H1 (cell line): Measurements from ENCODE around the gene RMDN3. TPM values are rescaled to one million over a fixed set of nuclear protein-coding genes. Genes with fewer than 3 reads are reported as not detected.

ENCODE experiments used
- CTCF ChIA-PET: fragments of 300-600 bp; sonication (Branson Sonifier 250); formaldehyde crosslinking; loops from one replicate; lab custom pipeline; 2021; ENCODE audit not compliant: partially characterized antibody; lab: Charles Lee
- POLR2A ChIA-PET: fragments of 300-600 bp; sonication (Branson Sonifier 250); formaldehyde crosslinking; loops from one replicate; lab custom pipeline; 2021; ENCODE audit warnings: inconsistent platforms; ENCODE audit not compliant: partially characterized antibody; lab: Charles Lee
- DNase-seq, 2 experiments: peaks; one replicate each; pipeline versions ENCODE4 v3.0.0 to v3.0.0-alpha.2; 2010 to 2022; ENCODE audit warnings: low spot score in 2 of 2, low read depth in 1 of 2, mixed read lengths in 1 of 2
- FAIRE-seq: peaks from 2 replicates; lab custom pipeline; 2011; peaks lifted over from hg19 to GRCh38; lab: Jason Lieb, UNC
- H2AFZ ChIP-seq: 2 replicates; pipeline ENCODE4 v1.8.1; 2012; ENCODE audit warnings: low read length, inconsistent platforms
- H2AK5ac ChIP-seq: 2 replicates; pipeline ENCODE4 v1.6.1; 2013; ENCODE audit warnings: low read depth, low read length
- H2BK120ac ChIP-seq: replicated peaks from 2 replicates; pipeline ENCODE3; 2013; ENCODE audit warnings: low read depth, low read length, inconsistent platforms
- H2BK12ac ChIP-seq: 2 replicates; pipeline ENCODE4 v1.6.1; 2013; ENCODE audit warnings: low read depth, low read length
- H2BK15ac ChIP-seq: 2 replicates; pipeline ENCODE4 v1.6.1; 2013; ENCODE audit warnings: low read length
- H2BK20ac ChIP-seq: 2 replicates; pipeline ENCODE4 v1.6.1; 2013; ENCODE audit warnings: low read length
- H2BK5ac ChIP-seq: 2 replicates; pipeline ENCODE4 v1.6.1; 2013; ENCODE audit warnings: low read depth, low read length
- H3K14ac ChIP-seq: 2 replicates; pipeline ENCODE4 v1.6.1; 2013; ENCODE audit warnings: inconsistent platforms; ENCODE audit not compliant: insufficient read length
- H3K18ac ChIP-seq: 2 replicates; pipeline ENCODE4 v1.6.1; 2013; ENCODE audit warnings: low read length; ENCODE audit errors: extremely low read depth
- H3K23ac ChIP-seq: 2 replicates; pipeline ENCODE4 v1.6.1; 2013; ENCODE audit warnings: inconsistent platforms; ENCODE audit not compliant: insufficient read length
- H3K23me2 ChIP-seq: 2 replicates; pipeline ENCODE4 v1.6.1; 2013; ENCODE audit warnings: low read depth, low read length
- H3K27ac ChIP-seq: 2 replicates; pipeline ENCODE4 v1.6.1; 2011; ENCODE audit warnings: low read depth, low read length, inconsistent platforms
- H3K27me3 ChIP-seq, 4 experiments: replicated peaks in 1 of 4; 1 replicate in 1 of 4; 2 replicates in 3 of 4; pipeline versions ENCODE4 v1.6.1 to v1.8.1; 2011 to 2013; ENCODE audit warnings: low read length in 3 of 4, mild to moderate bottlenecking in 3 of 4, inconsistent platforms in 2 of 4, mixed read lengths in 2 of 4, moderate library complexity in 1 of 4; ENCODE audit not compliant: control insufficient read depth in 3 of 4, insufficient read depth in 3 of 4; ENCODE audit errors: extremely low read depth in 1 of 4
- H3K36me3 ChIP-seq, 4 experiments: 2 replicates each; pipeline versions ENCODE4 v1.6.1 to v1.8.1; 2011 to 2013; ENCODE audit warnings: mild to moderate bottlenecking in 4 of 4, low read length in 3 of 4, moderate library complexity in 2 of 4, control low read depth in 1 of 4, inconsistent platforms in 1 of 4; ENCODE audit not compliant: insufficient read depth in 4 of 4, control insufficient read depth in 2 of 4
- H3K4ac ChIP-seq: replicated peaks from 2 replicates; pipeline ENCODE3; 2013; ENCODE audit warnings: low read length, low read depth, mixed read lengths, inconsistent platforms; ENCODE audit not compliant: insufficient read length
- H3K4me1 ChIP-seq, 4 experiments: replicated peaks in 1 of 4; 1 replicate in 1 of 4; 2 replicates in 3 of 4; pipeline versions ENCODE4 v1.6.1 to v1.8.1; 2011 to 2013; ENCODE audit warnings: low read length in 3 of 4, inconsistent platforms in 2 of 4, mixed read lengths in 1 of 4; ENCODE audit not compliant: insufficient read depth in 4 of 4, control insufficient read depth in 3 of 4
- H3K4me2 ChIP-seq, 2 experiments: 2 replicates each; pipeline versions ENCODE4 v1.6.1 to v1.8.1; 2011 to 2013; ENCODE audit warnings: low read depth in 2 of 2, low read length in 2 of 2, control low read depth in 1 of 2, inconsistent platforms in 1 of 2, mild to moderate bottlenecking in 1 of 2; ENCODE audit not compliant: insufficient read depth in 1 of 2
- H3K4me3 ChIP-seq, 4 experiments: fragments of 200-600, 300-600 bp in 1 of 4; sonication (generic), shearing (Covaris generic), sonication (Bioruptor Twin) in 1 of 4; 2 replicates each; pipeline versions ENCODE4 v1.5.1 to v1.8.1; 2011 to 2016; ENCODE audit warnings: low read length in 4 of 4, low read depth in 3 of 4, control low read depth in 2 of 4, inconsistent platforms in 2 of 4, mild to moderate bottlenecking in 2 of 4, mixed read lengths in 1 of 4, moderate library complexity in 1 of 4; ENCODE audit not compliant: insufficient read depth in 2 of 4; ENCODE audit errors: extremely low read depth in 1 of 4
- H3K56ac ChIP-seq: replicated peaks from 2 replicates; pipeline ENCODE3; 2013; ENCODE audit warnings: low read depth, mild to moderate bottlenecking, mixed read lengths, low read length, inconsistent platforms; ENCODE audit not compliant: insufficient read length
- H3K79me1 ChIP-seq: 2 replicates; pipeline ENCODE4 v1.6.1; 2013; ENCODE audit warnings: low read depth, low read length, control low read depth
- H3K79me2 ChIP-seq, 2 experiments: 2 replicates each; pipeline versions ENCODE4 v1.6.1 to v1.8.1; 2012 to 2013; ENCODE audit warnings: low read length in 2 of 2, mild to moderate bottlenecking in 2 of 2, inconsistent platforms in 1 of 2; ENCODE audit not compliant: insufficient read depth in 2 of 2, control insufficient read depth in 1 of 2
- H3K9ac ChIP-seq, 4 experiments: replicated peaks in 1 of 4; 1 replicate in 1 of 4; 2 replicates in 3 of 4; pipeline versions ENCODE4 v1.6.1 to v1.8.1; 2011 to 2013; ENCODE audit warnings: low read depth in 3 of 4, low read length in 3 of 4, control low read depth in 2 of 4, mild to moderate bottlenecking in 2 of 4, moderate library complexity in 2 of 4, inconsistent platforms in 1 of 4; ENCODE audit errors: extremely low read depth in 1 of 4
- H3K9me3 ChIP-seq, 2 experiments: 2 replicates each; pipeline versions ENCODE4 v1.6.1 to v1.8.1; 2012 to 2013; ENCODE audit warnings: mild to moderate bottlenecking in 2 of 2, moderate library complexity in 2 of 2, control low read depth in 1 of 2, inconsistent platforms in 1 of 2, low read depth in 1 of 2, low read length in 1 of 2, mixed read lengths in 1 of 2; ENCODE audit not compliant: insufficient read depth in 2 of 2
- H4K20me1 ChIP-seq, 2 experiments: replicated peaks in 1 of 2; 2 replicates each; pipeline versions ENCODE3 to v1.8.1; 2011 to 2013; ENCODE audit warnings: inconsistent platforms in 2 of 2, low read length in 2 of 2, mild to moderate bottlenecking in 1 of 2; ENCODE audit not compliant: insufficient read depth in 2 of 2, control insufficient read depth in 1 of 2
- H4K5ac ChIP-seq: 2 replicates; pipeline ENCODE4 v1.6.1; 2013; ENCODE audit warnings: low read length, low read depth, mixed read lengths, inconsistent platforms; ENCODE audit not compliant: insufficient read length
- H4K8ac ChIP-seq: 2 replicates; pipeline ENCODE4 v1.8.0; 2013; ENCODE audit warnings: mild to moderate bottlenecking, moderate library complexity, low read length, inconsistent platforms; ENCODE audit not compliant: insufficient read depth; ENCODE audit errors: extremely low read depth
- H4K91ac ChIP-seq: replicated peaks from 2 replicates; pipeline ENCODE3; 2013; ENCODE audit warnings: low read length, mixed read lengths, inconsistent platforms; ENCODE audit not compliant: insufficient read length
- ASH2L ChIP-seq: fragments of 200-600, 300-600 bp; sonication (generic); IDR thresholded peaks from one replicate; pipeline ENCODE4 v1.7.1; 2017; ENCODE audit warnings: low read length
- BCL11A ChIP-seq, 2 experiments: IDR thresholded peaks; one replicate each; pipeline ENCODE4 v1.6.1; 2011; ENCODE audit warnings: low read depth in 2 of 2, low read length in 2 of 2, mild to moderate bottlenecking in 2 of 2
- CHD1 ChIP-seq: IDR thresholded peaks from 2 replicates; pipeline ENCODE4 v1.6.1; 2012; ENCODE audit warnings: low read depth, low read length, improper control_type of control experiment
- CHD2 ChIP-seq: IDR thresholded peaks from 2 replicates; pipeline ENCODE4 v1.6.1; 2012; ENCODE audit warnings: low read length, improper control_type of control experiment
- HDAC2 ChIP-seq, 2 experiments: fragments of 300-600 bp in 1 of 2; sonication (generic) in 1 of 2; IDR thresholded peaks; 2 replicates each; pipeline ENCODE4 v1.6.1; 2011 to 2012; ENCODE audit warnings: low read depth in 2 of 2, low read length in 2 of 2, mild to moderate bottlenecking in 2 of 2, moderate library complexity in 2 of 2, borderline replicate concordance in 1 of 2, inconsistent platforms in 1 of 2
- HDAC6 ChIP-seq: IDR thresholded peaks from one replicate; pipeline ENCODE4 v1.7.1; 2012; ENCODE audit warnings: low read depth, mild to moderate bottlenecking, inconsistent platforms, low read length, moderate library complexity
- KDM4A ChIP-seq: IDR thresholded peaks from one replicate; pipeline ENCODE4 v1.7.1; 2012; ENCODE audit warnings: low read depth, mild to moderate bottlenecking, moderate library complexity, low read length, inconsistent platforms; ENCODE audit not compliant: severe bottlenecking
- SIRT6 ChIP-seq: IDR thresholded peaks from one replicate; pipeline ENCODE4 v1.7.1; 2012; ENCODE audit warnings: low read length, inconsistent platforms
- WGBS, 2 experiments: shearing (Covaris generic) in 1 of 2; methylation state at CpG; one replicate each; pipeline versions ENCODE4 v1.1.6 to v1.1.7; 2013 to 2015; ENCODE audit warnings: low lambda C conversion rate in 2 of 2, mixed read lengths in 2 of 2, inconsistent platforms in 1 of 2, low coverage in 1 of 2, missing lambda C conversion rate in 1 of 2; ENCODE audit not compliant: insufficient replicate concordance in 2 of 2, insufficient coverage in 1 of 2, insufficient read length in 1 of 2; ENCODE audit errors: extremely low coverage in 1 of 2, missing lambda C conversion rate in 1 of 2; 5-methylcytosine and 5-hydroxymethylcytosine counted together
- polyA plus RNA-seq, 7 experiments: library from polyadenylated mRNA; depleted of rRNA in 3 of 7; stranded (reverse) in 5 of 7; unstranded in 2 of 7; fragments of >200 nt in 5 of 7; fragments of 200-250 nt in 2 of 7; gene quantifications; 1 replicate in 5 of 7; 2 replicates in 1 of 7; 4 replicates in 1 of 7; pipeline versions ENCODE4 v1.2.1 to v1.2.3, GENCODE V29; 2011 to 2013; ENCODE audit warnings: missing spikeins in 2 of 7, mixed read lengths in 2 of 7
- total RNA-seq: library from RNA; stranded (reverse); fragmentation: NEBNext Ultra II Directional; extraction: Animal tissue kit (Norgen Biotek cat#: 25700); gene quantifications from 2 replicates; pipeline ENCODE4 v1.2.1, GENCODE V29; 2021
- TF ChIP-seq, protein P1 (sequence below): IDR thresholded peaks from 2 replicates; pipeline ENCODE4 v1.6.1; 2011; ENCODE audit warnings: low read length, improper control_type of control experiment

The RMDN3 gene
- total and polyA plus RNA-seq, 2 of the 8 experiments (the other 6 are each of a cell fraction or from before 2014, with no cell fraction given) = 10.8 to 24.1 TPM

DNA sequence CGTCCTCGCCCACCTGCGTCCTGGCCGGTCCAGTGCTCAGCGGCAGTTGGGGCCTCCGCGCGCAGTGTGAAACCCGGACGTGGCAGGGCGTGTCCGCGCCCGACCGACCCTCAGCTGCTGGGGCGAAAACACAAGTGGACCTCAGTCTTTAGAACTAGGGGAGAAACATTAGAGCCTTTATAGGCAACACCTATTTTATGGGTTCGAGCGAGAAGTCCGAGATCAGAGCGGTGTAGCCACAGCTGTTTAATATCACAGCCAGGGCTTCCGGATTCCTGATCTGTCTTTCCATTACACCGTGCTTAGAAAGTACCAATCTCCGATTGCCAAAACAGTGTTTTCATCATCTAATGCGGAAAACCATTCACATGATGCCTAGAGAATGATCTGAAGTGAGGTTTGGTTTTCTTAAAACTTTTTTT lies 59.6 kb downstream of the RMDN3 start:
- ChIA-PET CTCF (interaction anchor here (0.5 to 2.1 kb wide), 6 partner anchors 18 to 1010 kb away, joined by 3 to 7 read pairs (median 4); no protein-coding TSS in a partner anchor), POLR2A (interaction anchor here (0.7 to 2.0 kb wide), 22 partner anchors 11 to 259 kb away, joined by 3 to 9 read pairs (median 3); partner anchors contain the start of genes DNAJC17, GCHFR, KNL1 and RPUSD2)
- Histone ChIP-seq H3K9me3 (no peaks in the 10 kb centered on the region), H3K56ac (peak overlapping the region; percentile 93), H2AFZ (peak overlapping the region; percentile 27), H4K5ac (peak overlapping the region; percentile 41), H3K79me1 (peaks cover 4% of the 10 kb centered on the region; the same call in 1 of the 2 replicates), H3K4me1 (peaks cover 0 to 3% (median 1%) of the 10 kb centered on the region in 4 experiments; a peak in 1 of 7 replicates), H3K18ac (peak overlapping the region; percentile 87; the same call in 1 of the 2 replicates), H3K36me3 (peaks cover 7 to 17% (median 13%) of the 10 kb centered on the region in 4 experiments), H3K4me2 (peak overlapping the region; percentile 68 to 94), H3K23ac (no peak overlapping the region), H3K27me3 (no peaks in the 10 kb centered on the region), H4K8ac (peak overlapping the region; percentile 94; the same call in 1 of the 2 replicates), H2BK12ac (no peak overlapping the region), H4K91ac (peak overlapping the region; percentile 72), H2BK120ac (no peak overlapping the region), H3K4me3 (peak overlapping the region; percentile 57 to 96 (median 86)), H2AK5ac (no peak overlapping the region), H3K27ac (peak overlapping the region; percentile 96), H3K9ac (peak overlapping the region; percentile 87 to 96 (median 96)), H3K4ac (peak overlapping the region; percentile 29), H2BK20ac (no peak overlapping the region), H2BK5ac (peak overlapping the region; percentile 91; the same call in 1 of the 2 replicates), H3K14ac (no peak overlapping the region), H4K20me1 (peaks cover 2 to 4% of the 10 kb centered on the region in 2 experiments), H2BK15ac (no peak overlapping the region; the same call in 1 of the 2 replicates), H3K79me2 (peaks cover 0 to 16% of the 10 kb centered on the region in 2 experiments; a peak in 2 of 4 replicates), H3K23me2 (peaks cover 5% of the 10 kb centered on the region)
- DNase-seq (no peak), FAIRE-seq (no peak)
- TF ChIP-seq CHD2 (no peak), HDAC6 (no peak), ASH2L (peak; percentile 0), KDM4A (peak; percentile 69), BCL11A (IDR thresholded peaks at IDR 0.05; ENCODE audit: low read depth in 2 of 2, low read length in 2 of 2) (no peak), CHD1 (no peak), SIRT6 (no peak), HDAC2 (IDR thresholded peaks at IDR 0.05; ENCODE audit: borderline replicate concordance in 1 of 2, low read depth in 2 of 2, low read length in 2 of 2) (0 out of 4 replicates have a peak, but pooled peaks of 1 of the 2 experiments have one; percentile 81)
- TF ChIP-seq, protein P1, sequence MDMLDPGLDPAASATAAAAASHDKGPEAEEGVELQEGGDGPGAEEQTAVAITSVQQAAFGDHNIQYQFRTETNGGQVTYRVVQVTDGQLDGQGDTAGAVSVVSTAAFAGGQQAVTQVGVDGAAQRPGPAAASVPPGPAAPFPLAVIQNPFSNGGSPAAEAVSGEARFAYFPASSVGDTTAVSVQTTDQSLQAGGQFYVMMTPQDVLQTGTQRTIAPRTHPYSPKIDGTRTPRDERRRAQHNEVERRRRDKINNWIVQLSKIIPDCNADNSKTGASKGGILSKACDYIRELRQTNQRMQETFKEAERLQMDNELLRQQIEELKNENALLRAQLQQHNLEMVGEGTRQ = no peak
- 4% methylated on average over 21 of the region's 24 CpGs; no CpG with 5 or more reads in 1 of the 2 experiments for WGBS, 2 experiments
